Astrocyte (in vitro differentiated cells and primary cell): ENCODE measurements around the gene TAF1B. TPM values are rescaled to one million over a fixed set of nuclear protein-coding genes. Genes with fewer than 3 reads are reported as not detected.

Experiments
- DNase-seq: peaks from one replicate; pipeline ENCODE4 v3.0.0-alpha.2; 2010; ENCODE audit warnings: low read depth
- FAIRE-seq: peaks from 2 replicates; lab custom pipeline; 2011; peaks lifted over from hg19 to GRCh38; lab: Jason Lieb, UNC
- H2AFZ ChIP-seq: 2 replicates; pipeline ENCODE4 v1.6.0; 2012; ENCODE audit warnings: low read depth, low read length, inconsistent platforms
- H3K27ac ChIP-seq: 2 replicates; pipeline ENCODE4 v1.5.1; 2011; ENCODE audit warnings: low read depth, low read length, inconsistent platforms
- H3K27me3 ChIP-seq: 2 replicates; pipeline ENCODE4 v1.6.0; 2011; ENCODE audit warnings: low read length, inconsistent platforms; ENCODE audit not compliant: insufficient read depth
- H3K36me3 ChIP-seq: 2 replicates; pipeline ENCODE4 v1.5.1; 2011; ENCODE audit warnings: low read length, inconsistent platforms; ENCODE audit not compliant: insufficient read depth
- H3K4me1 ChIP-seq: 2 replicates; pipeline ENCODE4 v1.5.1; 2011; ENCODE audit warnings: low read length, inconsistent platforms; ENCODE audit not compliant: insufficient read depth
- H3K4me2 ChIP-seq: 2 replicates; pipeline ENCODE4 v1.6.0; 2012; ENCODE audit warnings: low read length, inconsistent platforms
- H3K4me3 ChIP-seq: 2 replicates; pipeline ENCODE4 v1.5.1; 2011; ENCODE audit warnings: low read depth, mild to moderate bottlenecking, low read length, inconsistent platforms; ENCODE audit not compliant: insufficient read depth
- H3K79me2 ChIP-seq: 2 replicates; pipeline ENCODE4 v1.6.0; 2012; ENCODE audit warnings: mild to moderate bottlenecking, low read length, inconsistent platforms; ENCODE audit not compliant: insufficient read depth
- H3K9ac ChIP-seq: 2 replicates; pipeline ENCODE4 v1.6.0; 2012; ENCODE audit warnings: mild to moderate bottlenecking, low read length, inconsistent platforms
- H3K9me3 ChIP-seq: 2 replicates; pipeline ENCODE4 v1.5.1; 2012; ENCODE audit warnings: low read depth, mild to moderate bottlenecking, low read length, inconsistent platforms; ENCODE audit not compliant: insufficient read depth
- H4K20me1 ChIP-seq: 2 replicates; pipeline ENCODE4 v1.6.0; 2012; ENCODE audit warnings: low read length, inconsistent platforms; ENCODE audit not compliant: insufficient read depth
- H3K27ac Mint-ChIP-seq: one replicate; pipeline ENCODE4 v1.8.0; 2021; ENCODE audit warnings: mild to moderate bottlenecking, mixed read lengths; ENCODE audit not compliant: unreplicated experiment
- H3K27me3 Mint-ChIP-seq: one replicate; pipeline ENCODE4 v1.8.0; 2021; ENCODE audit warnings: low read depth, mixed read lengths; ENCODE audit not compliant: unreplicated experiment
- H3K36me3 Mint-ChIP-seq: one replicate; pipeline ENCODE4 v1.8.0; 2021; ENCODE audit warnings: low read depth, mixed read lengths; ENCODE audit not compliant: unreplicated experiment
- H3K4me1 Mint-ChIP-seq: one replicate; pipeline ENCODE4 v1.8.0; 2021; ENCODE audit warnings: low read depth, mixed read lengths; ENCODE audit not compliant: unreplicated experiment
- H3K4me3 Mint-ChIP-seq: one replicate; pipeline ENCODE4 v1.8.0; 2021; ENCODE audit warnings: mild to moderate bottlenecking, moderate library complexity, mixed read lengths; ENCODE audit not compliant: unreplicated experiment
- H3K9me3 Mint-ChIP-seq: one replicate; pipeline ENCODE4 v1.8.0; 2021; ENCODE audit warnings: mild to moderate bottlenecking, mixed read lengths; ENCODE audit not compliant: unreplicated experiment
- CTCF ChIP-seq: IDR thresholded peaks from 2 replicates; pipeline ENCODE4 v1.5.1; 2011; ENCODE audit warnings: low read depth, mild to moderate bottlenecking, inconsistent platforms, low read length, moderate library complexity; ENCODE audit not compliant: insufficient read depth
- EZH2 ChIP-seq: IDR thresholded peaks from 2 replicates; pipeline ENCODE4 v1.6.1; 2012; ENCODE audit warnings: mild to moderate bottlenecking, low read length, inconsistent platforms; ENCODE audit not compliant: insufficient read depth
- total RNA-seq: library from RNA; stranded (reverse); gene quantifications from 2 replicates; pipeline ENCODE4 v1.2.1, GENCODE V29; 2021

TAF1B gene
- total RNA-seq, 1 donor from 2014 or later = 14.5 TPM

DNA sequence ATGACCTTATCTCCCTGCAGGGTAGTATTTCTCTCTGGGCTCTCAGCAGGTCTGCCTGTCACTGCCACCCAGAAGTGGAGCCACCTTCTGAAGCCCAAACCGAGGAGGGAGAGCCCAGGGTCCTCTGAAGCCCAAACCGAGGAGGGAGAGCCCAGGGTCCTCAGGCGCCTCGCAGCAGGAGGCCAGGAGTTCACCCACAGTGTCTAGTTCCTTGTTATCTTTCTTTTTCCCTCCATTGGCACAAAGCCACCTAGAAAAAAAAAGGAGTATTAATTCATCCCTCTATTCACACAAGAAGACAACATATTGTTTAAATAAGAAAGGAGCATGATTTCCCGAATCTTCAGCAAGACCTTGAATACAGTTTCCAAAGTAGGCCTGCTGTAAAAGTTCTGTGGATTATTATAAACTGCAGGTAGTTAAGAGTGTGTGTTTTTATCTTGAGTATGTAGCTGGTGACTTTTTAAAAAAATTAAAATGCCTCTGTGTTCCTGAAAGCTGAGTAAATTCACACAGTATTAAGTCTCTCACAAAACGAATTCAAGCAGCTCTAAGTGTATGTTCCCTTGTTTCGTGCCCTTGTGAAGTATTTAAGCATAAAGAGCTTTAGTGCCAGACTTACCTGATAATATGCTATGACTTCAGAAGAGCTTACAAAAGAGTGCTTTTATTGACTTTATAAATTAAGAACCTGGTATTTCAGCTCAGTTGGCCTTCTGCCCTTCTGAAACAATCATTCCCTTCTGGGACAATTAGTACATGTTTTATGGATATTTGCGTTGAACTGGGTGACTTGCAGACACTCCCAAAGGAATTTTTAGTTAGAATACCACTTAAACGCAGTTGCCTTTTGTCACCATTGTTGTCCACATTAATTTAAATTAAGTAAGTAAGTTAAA lies 96.6 kb downstream of the TAF1B start:
- no peaks in the 10 kb centered on the region for H3K9me3 ChIP-seq
- H4K20me1 ChIP-seq = no peaks in the 10 kb centered on the region
- H3K4me2 ChIP-seq = no peak overlapping the region
- no peak overlapping the region for H3K4me3 ChIP-seq
- H2AFZ ChIP-seq = no peak overlapping the region
- peaks cover 14% of the 10 kb centered on the region for H3K4me1 ChIP-seq
- TF ChIP-seq CTCF (no peak), EZH2 (no peak)
- peaks cover 7% of the 10 kb centered on the region for H3K36me3 ChIP-seq
- H3K27me3 ChIP-seq = no peaks in the 10 kb centered on the region
- peaks cover 21% of the 10 kb centered on the region for H3K4me1 Mint-ChIP-seq
- H3K27ac ChIP-seq = no peak overlapping the region
- H3K9me3 Mint-ChIP-seq = no peaks in the 10 kb centered on the region
- H3K4me3 Mint-ChIP-seq = no peak overlapping the region
- H3K36me3 Mint-ChIP-seq = no peaks in the 10 kb centered on the region
- H3K27ac Mint-ChIP-seq = no peak overlapping the region
- no peak overlapping the region for H3K9ac ChIP-seq
- DNase-seq = no peak
- H3K27me3 Mint-ChIP-seq = peaks cover 1% of the 10 kb centered on the region
- FAIRE-seq = no peak
- H3K79me2 ChIP-seq = no peaks in the 10 kb centered on the region

DNA sequence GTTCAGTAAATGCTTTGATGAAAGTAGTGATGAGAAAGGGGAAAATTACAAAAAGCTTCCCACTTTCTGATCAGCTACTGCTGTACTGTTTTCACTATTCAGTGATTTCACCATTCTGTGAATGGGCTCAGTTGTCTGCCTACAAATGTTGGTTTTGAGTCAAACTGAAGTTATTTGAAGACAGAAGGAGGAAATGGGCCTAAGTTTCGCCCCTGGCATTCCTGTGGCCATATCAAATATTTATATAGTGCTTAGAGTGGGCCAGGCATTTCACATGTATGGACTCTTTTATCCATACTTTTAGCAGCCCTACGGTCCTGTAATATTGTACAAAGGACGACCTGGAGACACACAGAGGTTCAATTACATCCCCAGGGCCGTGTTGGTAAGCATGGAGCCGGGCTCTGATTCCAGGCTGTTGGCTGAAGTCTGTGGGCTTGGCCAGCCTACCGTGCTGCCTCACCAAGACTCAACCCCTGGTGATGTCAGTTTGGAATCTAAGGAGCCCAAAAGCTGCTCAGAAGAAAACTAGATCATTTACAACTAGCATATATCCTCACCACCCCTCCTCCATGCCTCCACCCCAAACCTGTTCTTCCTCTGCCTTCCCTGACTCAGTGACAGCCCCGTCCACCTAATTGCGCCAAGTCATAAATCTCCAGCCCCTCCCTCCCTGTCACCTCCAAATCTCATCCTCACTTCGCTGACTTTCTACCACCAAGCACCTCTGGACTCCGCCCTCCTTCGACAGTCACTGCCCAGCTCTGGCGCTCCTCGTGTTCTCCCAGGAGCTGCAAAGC lies 98.1 kb downstream of the TAF1B start:
- Histone ChIP-seq H3K27ac (peak overlapping the region; percentile 65), H3K4me1 (peaks cover 14% of the 10 kb centered on the region), H3K4me2 (peak overlapping the region; percentile 77), H3K79me2 (no peaks in the 10 kb centered on the region), H3K27me3 (no peaks in the 10 kb centered on the region), H3K9ac (peak overlapping the region; percentile 53), H3K9me3 (no peaks in the 10 kb centered on the region), H4K20me1 (no peaks in the 10 kb centered on the region), H3K4me3 (no peak overlapping the region), H2AFZ (peak overlapping the region; percentile 69), H3K36me3 (peaks cover 5% of the 10 kb centered on the region)
- peaks cover 12% of the 10 kb centered on the region for H3K27me3 Mint-ChIP-seq
- peaks cover 21% of the 10 kb centered on the region for H3K4me1 Mint-ChIP-seq
- FAIRE-seq (no peak), DNase-seq (peak; percentile 84)
- peak overlapping the region; percentile 91 for H3K27ac Mint-ChIP-seq
- no peaks in the 10 kb centered on the region for H3K36me3 Mint-ChIP-seq
- TF ChIP-seq CTCF = no peak
- TF ChIP-seq EZH2 = no peak
- no peaks in the 10 kb centered on the region for H3K9me3 Mint-ChIP-seq
- peak overlapping the region; percentile 9 for H3K4me3 Mint-ChIP-seq
